DOHH2 (cell line): Measurements from ENCODE around the gene IGSF9B.

Experiments
- H3F3A ChIP-seq: fragments of 200-600 bp; sonication (generic), shearing (Covaris generic); 2 replicates; pipeline ENCODE4 v1.6.0; 2016; ENCODE audit warnings: antibody characterized with exemption, mild to moderate bottlenecking; ENCODE audit not compliant: control insufficient read depth, insufficient read depth
- H3K27ac ChIP-seq: fragments of 200-600 bp; sonication (generic); 2 replicates; pipeline ENCODE4 v1.5.1; 2014; ENCODE audit warnings: low read depth, mild to moderate bottlenecking, low read length, moderate library complexity
- H3K27me3 ChIP-seq: fragments of 200-600 bp; sonication (generic); 2 replicates; pipeline ENCODE4 v1.6.1; 2014; ENCODE audit warnings: mild to moderate bottlenecking, low read length, mixed read lengths; ENCODE audit not compliant: control insufficient read depth
- H3K36me3 ChIP-seq: fragments of 200-600 bp; sonication (generic); 2 replicates; pipeline ENCODE4 v1.6.1; 2014; ENCODE audit warnings: mild to moderate bottlenecking, low read length, moderate library complexity, mixed read lengths; ENCODE audit not compliant: control insufficient read depth
- H3K4me1 ChIP-seq: fragments of 200-600 bp; sonication (generic); 2 replicates; pipeline ENCODE4 v1.6.1; 2014; ENCODE audit warnings: mild to moderate bottlenecking, low read length, mixed read lengths; ENCODE audit not compliant: control insufficient read depth
- H3K4me2 ChIP-seq: fragments of 200-600 bp; sonication (generic); 2 replicates; pipeline ENCODE4 v1.6.0; 2014; ENCODE audit warnings: mild to moderate bottlenecking, low read length, moderate library complexity
- H3K4me3 ChIP-seq: fragments of 200-600 bp; sonication (generic); 2 replicates; pipeline ENCODE4 v1.5.1; 2014; ENCODE audit warnings: mild to moderate bottlenecking, low read length, mixed read lengths
- H3K79me2 ChIP-seq: fragments of 200-600 bp; sonication (generic); 2 replicates; pipeline ENCODE4 v1.6.1; 2014; ENCODE audit warnings: mild to moderate bottlenecking, low read length, mixed read lengths; ENCODE audit not compliant: control insufficient read depth
- H3K9me2 ChIP-seq: fragments of 200-600 bp; sonication (generic); replicated peaks from 2 replicates; pipeline ENCODE4 v1.6.1; 2014; ENCODE audit warnings: mild to moderate bottlenecking, low read length, mixed read lengths; ENCODE audit not compliant: control insufficient read depth
- H3K9me3 ChIP-seq: fragments of 200-600 bp; sonication (generic); 2 replicates; pipeline ENCODE4 v1.6.1; 2014; ENCODE audit warnings: antibody characterized with exemption, low read length, mixed read lengths; ENCODE audit not compliant: control insufficient read depth, insufficient read depth
- H4K20me1 ChIP-seq: fragments of 200-600 bp; sonication (generic); 2 replicates; pipeline ENCODE4 v1.6.0; 2014; ENCODE audit warnings: low read depth, mild to moderate bottlenecking, antibody characterized with exemption, low read length, moderate library complexity; ENCODE audit not compliant: control insufficient read depth, insufficient read depth
- EZH2phosphoT487 ChIP-seq: fragments of 200-600 bp; sonication (generic); IDR thresholded peaks from 2 replicates; pipeline ENCODE4 v1.6.1; 2017; ENCODE audit warnings: borderline replicate concordance, mild to moderate bottlenecking, antibody characterized with exemption, low read length, moderate library complexity, mixed read lengths
- TF ChIP-seq, protein P1 (sequence below): fragments of 200-600 bp; sonication (generic); IDR thresholded peaks from one replicate; pipeline ENCODE4 v1.5.1; 2014; ENCODE audit warnings: antibody characterized with exemption, mild to moderate bottlenecking, low read depth, low read length; ENCODE audit not compliant: poor library complexity, severe bottlenecking

The IGSF9B gene

DNA sequence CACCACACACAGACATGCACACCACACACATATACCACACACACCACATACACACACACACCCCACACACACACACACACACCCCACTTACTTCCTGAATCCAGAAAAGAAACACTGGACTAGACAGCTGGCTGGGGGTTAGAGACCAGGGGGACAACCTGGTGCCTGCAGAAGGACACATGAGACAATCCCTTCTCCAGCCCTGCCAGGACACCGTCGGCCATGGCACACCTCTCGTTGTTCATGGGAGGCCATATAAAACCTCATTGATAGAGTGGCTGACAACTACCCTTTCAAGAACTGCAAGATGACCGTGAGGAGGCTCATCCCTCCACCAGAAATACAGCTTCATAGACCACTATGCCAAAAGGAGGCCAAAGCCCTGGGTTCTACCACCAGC is 54.3 kb downstream of the IGSF9B start:
- Histone ChIP-seq H3K27ac (no peak overlapping the region), H3K79me2 (no peaks in the 10 kb centered on the region), H3K4me2 (no peak overlapping the region), H3K36me3 (no peaks in the 10 kb centered on the region), H4K20me1 (no peaks in the 10 kb centered on the region), H3K9me3 (no peaks in the 10 kb centered on the region; the same call in 1 of the 2 replicates), H3K27me3 (no peaks in the 10 kb centered on the region), H3K4me3 (no peak overlapping the region), H3K4me1 (no peaks in the 10 kb centered on the region), H3F3A (no peaks in the 10 kb centered on the region), H3K9me2 (no peaks in the 10 kb centered on the region)
- TF ChIP-seq, protein P1, sequence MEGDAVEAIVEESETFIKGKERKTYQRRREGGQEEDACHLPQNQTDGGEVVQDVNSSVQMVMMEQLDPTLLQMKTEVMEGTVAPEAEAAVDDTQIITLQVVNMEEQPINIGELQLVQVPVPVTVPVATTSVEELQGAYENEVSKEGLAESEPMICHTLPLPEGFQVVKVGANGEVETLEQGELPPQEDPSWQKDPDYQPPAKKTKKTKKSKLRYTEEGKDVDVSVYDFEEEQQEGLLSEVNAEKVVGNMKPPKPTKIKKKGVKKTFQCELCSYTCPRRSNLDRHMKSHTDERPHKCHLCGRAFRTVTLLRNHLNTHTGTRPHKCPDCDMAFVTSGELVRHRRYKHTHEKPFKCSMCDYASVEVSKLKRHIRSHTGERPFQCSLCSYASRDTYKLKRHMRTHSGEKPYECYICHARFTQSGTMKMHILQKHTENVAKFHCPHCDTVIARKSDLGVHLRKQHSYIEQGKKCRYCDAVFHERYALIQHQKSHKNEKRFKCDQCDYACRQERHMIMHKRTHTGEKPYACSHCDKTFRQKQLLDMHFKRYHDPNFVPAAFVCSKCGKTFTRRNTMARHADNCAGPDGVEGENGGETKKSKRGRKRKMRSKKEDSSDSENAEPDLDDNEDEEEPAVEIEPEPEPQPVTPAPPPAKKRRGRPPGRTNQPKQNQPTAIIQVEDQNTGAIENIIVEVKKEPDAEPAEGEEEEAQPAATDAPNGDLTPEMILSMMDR = no peak
- TF ChIP-seq EZH2phosphoT487 = no peak

DNA sequence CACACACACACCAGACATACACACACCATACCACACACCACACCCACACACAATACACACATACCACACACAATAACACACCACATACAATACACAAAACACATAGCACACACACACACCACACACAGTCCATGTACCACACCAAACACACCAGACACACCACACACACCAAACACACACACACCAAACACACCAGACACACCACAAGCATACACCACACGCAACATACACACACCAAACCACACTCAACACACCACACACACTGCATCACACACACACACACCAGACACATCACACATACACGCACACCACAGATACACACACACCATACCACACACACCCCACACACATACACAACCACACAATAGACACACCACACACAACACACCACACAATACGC is 54.8 kb downstream of the IGSF9B start:
- Histone ChIP-seq H3K36me3 (no peaks in the 10 kb centered on the region), H3F3A (no peaks in the 10 kb centered on the region), H4K20me1 (no peaks in the 10 kb centered on the region), H3K79me2 (no peaks in the 10 kb centered on the region), H3K27ac (no peak overlapping the region), H3K9me3 (no peaks in the 10 kb centered on the region; the same call in 1 of the 2 replicates), H3K9me2 (no peaks in the 10 kb centered on the region), H3K4me2 (no peak overlapping the region), H3K4me1 (no peaks in the 10 kb centered on the region), H3K27me3 (no peaks in the 10 kb centered on the region), H3K4me3 (no peak overlapping the region)
- no peak for TF ChIP-seq EZH2phosphoT487
- TF ChIP-seq, protein P1 = no peak

DNA sequence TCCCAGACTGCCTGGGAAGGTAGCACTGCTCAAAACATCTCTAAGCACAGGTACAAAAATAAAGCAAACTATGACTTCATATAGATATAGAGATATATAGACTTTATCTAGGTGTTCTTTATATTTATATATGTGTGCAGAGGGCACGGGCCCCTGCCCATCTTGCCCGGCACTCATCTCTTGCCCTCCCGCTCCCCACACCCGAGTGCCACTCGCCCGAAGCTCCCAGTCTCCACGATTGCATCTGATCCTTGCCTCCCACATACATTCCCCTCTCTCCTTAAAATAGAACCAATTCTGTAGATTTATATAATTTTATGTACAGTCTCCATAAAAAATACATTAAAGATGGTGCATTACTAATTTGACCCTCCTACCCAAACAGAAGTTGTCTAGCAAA is 55.5 kb downstream of the IGSF9B start:
- Histone ChIP-seq H4K20me1 (no peaks in the 10 kb centered on the region), H3K4me3 (no peak overlapping the region), H3K9me2 (no peaks in the 10 kb centered on the region), H3K36me3 (no peaks in the 10 kb centered on the region), H3K4me1 (no peaks in the 10 kb centered on the region), H3K79me2 (no peaks in the 10 kb centered on the region), H3K27me3 (no peaks in the 10 kb centered on the region), H3F3A (no peaks in the 10 kb centered on the region), H3K4me2 (no peak overlapping the region), H3K27ac (no peak overlapping the region), H3K9me3 (no peaks in the 10 kb centered on the region; the same call in 1 of the 2 replicates)
- TF ChIP-seq, protein P1 = no peak
- no peak for TF ChIP-seq EZH2phosphoT487
